Central memory CD8-positive, alpha-beta T cell (primary cell): ENCODE results near the gene ANKRD2.
"Not testable (repeated sequence)": the region's sequence is repeated elsewhere in the genome, so short reads cannot be mapped to it uniquely, and the experiment has no call there.

ENCODE experiments used
- ATAC-seq: fragments of 150-1000 bp; cut with Tn5 transposase; replicated peaks from 2 replicates; pipeline ENCODE4 v1.10.0; 2022; ENCODE audit warnings: mild to moderate bottlenecking, moderate FRiP score, moderate number of reproducible peaks; ENCODE audit not compliant: poor library complexity, severe bottlenecking; ENCODE audit errors: extremely low read depth
- DNase-seq, 2 donors: peaks; one replicate each; pipeline ENCODE4 v3.0.0; 2021; ENCODE audit warnings: low spot score in 2 of 2
- H3K27ac Mint-ChIP-seq: one replicate; pipeline ENCODE4 v1.8.0; 2022; ENCODE audit warnings: low read depth, mild to moderate bottlenecking, moderate library complexity, mixed read lengths
- H3K27me3 Mint-ChIP-seq: one replicate; pipeline ENCODE4 v1.8.0; 2022; ENCODE audit warnings: mixed read lengths
- H3K36me3 Mint-ChIP-seq: one replicate; pipeline ENCODE4 v1.8.0; 2022; ENCODE audit warnings: mild to moderate bottlenecking, moderate library complexity, mixed read lengths; ENCODE audit not compliant: insufficient read depth
- H3K4me1 Mint-ChIP-seq: one replicate; pipeline ENCODE4 v1.8.0; 2022; ENCODE audit warnings: mixed read lengths
- H3K4me3 Mint-ChIP-seq: one replicate; pipeline ENCODE4 v1.8.0; 2022; ENCODE audit warnings: mild to moderate bottlenecking, moderate library complexity, mixed read lengths
- H3K9me3 Mint-ChIP-seq: one replicate; pipeline ENCODE4 v1.8.0; 2022; ENCODE audit warnings: mixed read lengths

ANKRD2 gene

DNA sequence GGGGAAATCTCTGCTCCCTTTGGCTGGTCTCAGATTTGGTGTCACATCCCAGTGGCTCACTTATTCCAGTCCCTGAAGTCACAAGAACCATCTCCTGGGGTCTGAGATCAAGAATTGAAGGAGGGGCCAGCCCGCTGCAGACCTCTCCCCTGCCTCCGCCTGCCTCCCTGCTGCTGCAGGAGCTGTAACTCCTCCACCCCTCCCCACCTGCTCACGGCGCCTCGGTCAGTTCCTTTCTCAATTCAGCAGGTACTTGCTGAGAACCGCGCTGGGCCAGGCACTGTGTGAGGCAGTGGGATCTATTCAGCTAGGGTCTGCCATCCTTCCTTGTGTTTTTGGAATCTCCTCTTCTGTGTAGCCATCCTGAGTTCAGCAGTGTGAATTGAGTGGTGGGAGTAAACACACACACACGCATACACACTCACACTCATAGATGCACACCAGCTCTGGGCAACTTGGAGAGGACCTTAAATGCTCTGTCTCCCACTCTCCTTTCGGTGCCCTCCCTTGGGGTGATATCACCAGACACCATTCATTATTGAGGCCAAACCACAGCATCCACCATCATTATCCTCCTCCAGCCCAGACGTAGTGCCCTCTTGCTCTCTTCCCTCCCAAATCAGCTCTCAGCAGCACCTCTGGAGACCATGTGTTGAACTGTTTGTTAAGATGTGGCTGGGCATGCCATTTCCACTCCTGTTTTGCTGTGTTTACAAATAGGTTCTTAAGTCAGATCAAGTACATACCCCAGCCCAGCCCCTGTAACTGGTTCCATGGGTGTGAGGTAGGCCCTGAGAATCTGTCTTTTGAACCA lies 22.0 kb upstream of the ANKRD2 start:
- DNase-seq (no peak), ATAC-seq (no peak)
- Mint-ChIP-seq H3K27ac (no peak overlapping the region), H3K4me1 (no peaks in the 10 kb centered on the region), H3K4me3 (no peak overlapping the region), H3K9me3 (no peaks in the 10 kb centered on the region), H3K36me3 (no peaks in the 10 kb centered on the region), H3K27me3 (peaks cover 8% of the 10 kb centered on the region)

DNA sequence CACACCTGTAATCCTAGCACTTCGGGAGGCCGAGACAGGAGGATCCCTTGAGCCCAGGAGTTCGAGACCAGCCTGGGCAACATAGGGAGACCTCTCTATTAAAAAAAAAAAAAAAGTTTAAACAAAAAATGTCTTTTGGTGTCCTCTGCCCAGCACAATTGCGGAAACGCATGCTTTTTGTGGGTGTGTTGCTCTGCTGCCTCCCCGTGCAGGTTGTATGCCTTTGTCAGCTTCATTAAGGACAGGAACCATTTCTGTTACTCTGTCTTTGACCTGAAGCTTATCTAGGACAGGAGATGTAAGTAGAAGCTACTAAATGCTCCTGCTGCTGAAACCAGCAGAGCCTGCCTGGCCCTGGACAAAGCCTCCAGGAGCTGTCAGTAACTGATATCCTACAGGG lies 21.3 kb upstream of the ANKRD2 start:
- DNase-seq (no peak), ATAC-seq (no peak)
- no peaks in the 10 kb centered on the region for H3K4me1 Mint-ChIP-seq
- H3K36me3 Mint-ChIP-seq = no peaks in the 10 kb centered on the region
- H3K4me3 Mint-ChIP-seq = no peak overlapping the region
- no peaks in the 10 kb centered on the region for H3K9me3 Mint-ChIP-seq
- peaks cover 8% of the 10 kb centered on the region for H3K27me3 Mint-ChIP-seq
- no peak overlapping the region for H3K27ac Mint-ChIP-seq

DNA sequence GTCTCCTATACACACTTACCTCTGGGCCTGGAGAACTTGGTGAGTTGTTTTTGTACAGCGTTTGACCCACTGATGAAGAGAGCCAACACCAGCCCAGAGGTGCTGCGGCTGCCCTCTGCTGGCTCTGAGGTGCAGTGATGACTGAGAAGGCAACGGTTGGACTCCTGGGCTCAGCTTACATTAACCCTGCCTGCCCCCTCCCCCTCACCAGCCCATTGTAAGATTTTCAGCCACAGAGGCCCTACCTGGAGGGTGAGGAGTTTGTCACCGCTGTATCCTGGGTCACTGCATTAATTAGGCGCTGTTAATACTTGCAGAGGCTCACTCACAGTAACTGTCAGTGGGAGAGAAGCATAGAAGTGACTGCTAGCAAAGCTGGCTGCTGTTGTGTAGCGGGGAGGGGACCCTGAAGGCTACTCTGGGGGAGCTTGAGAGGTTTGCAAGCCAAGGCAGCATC lies 19.0 kb upstream of the ANKRD2 start:
- H3K36me3 Mint-ChIP-seq = no peaks in the 10 kb centered on the region
- no peak for DNase-seq
- no peaks in the 10 kb centered on the region for H3K27me3 Mint-ChIP-seq
- H3K27ac Mint-ChIP-seq = no peak overlapping the region
- no peaks in the 10 kb centered on the region for H3K4me1 Mint-ChIP-seq
- peak; percentile 62 for ATAC-seq
- no peaks in the 10 kb centered on the region for H3K9me3 Mint-ChIP-seq
- H3K4me3 Mint-ChIP-seq = no peak overlapping the region

DNA sequence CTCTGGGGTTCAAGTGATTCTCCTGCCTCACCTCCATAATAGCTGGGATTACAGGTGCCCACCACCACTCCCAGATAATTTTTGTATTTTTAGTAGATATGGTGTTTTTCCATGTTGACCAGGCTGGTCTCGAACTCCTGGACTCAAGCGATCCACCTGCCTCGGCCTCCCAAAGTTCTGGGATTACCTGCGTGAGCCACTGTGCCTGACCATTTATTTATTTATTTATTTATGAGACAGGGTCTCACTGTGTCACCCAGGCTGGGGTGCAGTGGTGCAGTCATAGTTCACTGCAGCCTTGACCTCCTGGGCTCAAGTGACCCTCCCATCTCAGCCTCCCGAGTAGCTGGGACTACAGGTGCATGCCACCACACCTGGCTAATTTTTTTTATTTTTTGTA lies 18.2 kb upstream of the ANKRD2 start:
- not testable (repeated sequence) for H3K4me3 Mint-ChIP-seq, H3K4me1 Mint-ChIP-seq, DNase-seq, H3K36me3 Mint-ChIP-seq, H3K27me3 Mint-ChIP-seq, ATAC-seq, H3K9me3 Mint-ChIP-seq, H3K27ac Mint-ChIP-seq

GRCh38 chr10:97555541-97555940 lies 17.0 kb upstream of the ANKRD2 start:
- not testable (repeated sequence) for H3K36me3 Mint-ChIP-seq, DNase-seq, H3K4me3 Mint-ChIP-seq, H3K9me3 Mint-ChIP-seq, H3K27me3 Mint-ChIP-seq, H3K27ac Mint-ChIP-seq, ATAC-seq, H3K4me1 Mint-ChIP-seq

DNA sequence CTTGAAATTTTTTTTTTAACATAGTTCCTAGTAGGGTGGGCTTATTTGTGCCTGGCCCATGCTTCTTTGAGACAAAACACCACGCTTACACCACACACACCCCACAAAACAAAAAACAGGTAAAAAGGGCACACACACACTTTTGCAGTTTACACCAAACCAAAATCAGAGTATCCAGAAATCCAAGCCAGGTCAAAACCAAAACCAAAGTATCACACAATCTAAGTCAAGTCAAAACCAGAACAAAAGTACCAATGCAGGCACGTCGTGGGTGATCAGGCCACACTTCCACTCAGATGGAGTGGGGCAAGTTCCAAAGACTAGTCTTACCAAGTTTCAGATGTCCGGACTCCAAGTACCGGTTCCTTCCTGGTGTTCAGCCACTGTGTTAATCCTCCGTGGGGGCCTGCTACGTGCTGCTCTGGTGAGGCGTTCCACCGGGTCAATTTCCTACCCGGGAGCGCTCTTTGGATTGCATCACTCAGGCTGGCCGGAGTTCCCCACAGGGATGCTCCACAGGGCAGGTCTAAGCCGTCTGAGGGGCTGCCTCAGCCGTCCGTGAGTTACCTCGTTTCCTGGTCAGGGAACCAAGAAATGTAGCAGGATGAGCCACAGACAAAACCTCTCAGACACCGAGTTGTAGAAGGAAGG lies 11.7 kb upstream of the ANKRD2 start:
- H3K9me3 Mint-ChIP-seq, ATAC-seq, H3K27ac Mint-ChIP-seq, DNase-seq, H3K36me3 Mint-ChIP-seq, H3K27me3 Mint-ChIP-seq, H3K4me1 Mint-ChIP-seq, H3K4me3 Mint-ChIP-seq: not testable (repeated sequence)

- H3K9me3 Mint-ChIP-seq, ATAC-seq, H3K27me3 Mint-ChIP-seq, H3K4me1 Mint-ChIP-seq, H3K27ac Mint-ChIP-seq, H3K4me3 Mint-ChIP-seq, H3K36me3 Mint-ChIP-seq, DNase-seq: not testable (repeated sequence)
Measured at GRCh38 chr10:97561386-97562077, 11.0 kb upstream of the ANKRD2 start.

GRCh38 chr10:97562329-97562728 lies 10.2 kb upstream of the ANKRD2 start:
- not testable (repeated sequence) for H3K4me1 Mint-ChIP-seq, H3K36me3 Mint-ChIP-seq, H3K9me3 Mint-ChIP-seq, H3K4me3 Mint-ChIP-seq, ATAC-seq, H3K27me3 Mint-ChIP-seq, DNase-seq, H3K27ac Mint-ChIP-seq

GRCh38 chr10:97563337-97563736 lies 9.2 kb upstream of the ANKRD2 start:
- no peak for ATAC-seq
- Mint-ChIP-seq H3K27ac (no peak overlapping the region), H3K9me3 (no peaks in the 10 kb centered on the region), H3K36me3 (peaks cover 1% of the 10 kb centered on the region), H3K4me1 (no peaks in the 10 kb centered on the region), H3K4me3 (no peak overlapping the region), H3K27me3 (no peaks in the 10 kb centered on the region)
- DNase-seq = no peak

DNA sequence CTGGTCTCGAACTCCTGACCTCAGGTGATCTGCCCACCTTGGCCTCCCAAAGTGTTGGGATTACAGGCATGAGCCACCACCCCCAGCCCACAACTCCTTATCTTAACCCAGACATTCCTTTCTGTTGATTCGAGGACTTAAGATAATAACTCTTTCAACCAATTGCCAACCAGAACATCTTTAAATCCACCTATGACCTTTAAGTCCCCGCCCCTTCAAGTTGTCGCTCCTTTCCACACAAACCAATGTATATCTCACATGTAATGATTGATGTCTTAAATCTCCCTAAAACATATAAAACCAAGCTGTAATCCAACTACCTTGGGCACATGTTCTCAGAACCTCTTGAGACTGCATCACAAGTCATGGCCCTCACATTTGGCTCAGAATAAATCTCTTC lies 7.8 kb upstream of the ANKRD2 start:
- Mint-ChIP-seq H3K36me3 (peaks cover 1% of the 10 kb centered on the region), H3K9me3 (no peaks in the 10 kb centered on the region), H3K27ac (peak overlapping the region; percentile 3), H3K27me3 (no peaks in the 10 kb centered on the region), H3K4me3 (no peak overlapping the region), H3K4me1 (no peaks in the 10 kb centered on the region)
- DNase-seq = no peak
- no peak for ATAC-seq

DNA sequence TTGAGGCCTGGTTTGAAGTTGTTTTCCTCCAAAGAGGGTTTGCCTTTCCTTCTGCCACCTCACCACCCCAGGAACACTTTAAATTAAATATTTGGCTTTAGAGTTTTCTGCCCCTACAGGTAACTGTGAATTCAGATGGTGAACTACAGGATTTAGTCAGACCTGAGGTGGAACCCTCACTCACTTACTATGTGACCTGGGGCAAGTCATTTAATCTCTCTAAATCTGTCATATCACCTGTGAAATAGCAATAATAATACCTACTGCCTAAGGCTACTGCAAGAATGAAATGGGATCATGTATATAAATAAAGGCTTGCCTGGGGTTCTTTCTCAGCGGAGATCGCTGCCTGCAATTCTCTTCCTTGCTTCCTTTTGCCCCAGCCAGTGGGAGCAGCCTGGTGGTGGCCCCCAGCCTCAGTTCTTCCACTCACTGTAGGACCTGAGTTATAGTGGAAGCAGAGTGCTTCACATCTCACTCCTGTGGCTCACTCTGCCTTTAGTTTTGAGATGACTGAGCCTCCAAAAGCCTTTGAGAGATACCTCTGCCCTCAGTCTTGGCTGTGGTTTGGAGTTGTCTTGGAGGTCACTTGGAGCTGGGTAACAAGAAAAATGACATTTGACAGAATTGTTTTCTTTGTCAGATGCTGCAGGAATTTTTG lies 6.1 kb upstream of the ANKRD2 start:
- DNase-seq (no peak), ATAC-seq (no peak)
- no peaks in the 10 kb centered on the region for H3K27me3 Mint-ChIP-seq
- no peaks in the 10 kb centered on the region for H3K4me1 Mint-ChIP-seq
- H3K4me3 Mint-ChIP-seq = no peak overlapping the region
- no peaks in the 10 kb centered on the region for H3K9me3 Mint-ChIP-seq
- H3K27ac Mint-ChIP-seq = no peak overlapping the region
- H3K36me3 Mint-ChIP-seq = peaks cover 1% of the 10 kb centered on the region

GRCh38 chr10:97567891-97568290 lies 4.7 kb upstream of the ANKRD2 start:
- no peak for ATAC-seq
- Mint-ChIP-seq H3K36me3 (peaks cover 1% of the 10 kb centered on the region), H3K4me3 (no peak overlapping the region), H3K9me3 (no peaks in the 10 kb centered on the region), H3K27me3 (no peaks in the 10 kb centered on the region), H3K27ac (no peak overlapping the region), H3K4me1 (no peaks in the 10 kb centered on the region)
- DNase-seq = no peak
